A172 (cell line): Measurements from ENCODE around the gene TRMT11. TPM values are rescaled to one million over a fixed set of nuclear protein-coding genes. Genes with fewer than 3 reads are reported as not detected.
A peak's percentile ranks its signal among the peaks of the same experiment; 100 is the strongest.
"Not testable (repeated sequence)": the region's sequence is repeated elsewhere in the genome, so short reads cannot be mapped to it uniquely, and the experiment has no call there.

Source experiments
- DNase-seq: peaks from one replicate; pipeline ENCODE4 v3.0.0-alpha.2; 2015; ENCODE audit warnings: low spot score
- total RNA-seq: library from RNA; depleted of rRNA; stranded (reverse); fragments of >200 nt; shearing (Covaris generic); gene quantifications from 2 replicates; pipeline ENCODE4 v1.2.3, GENCODE V29; 2014; rRNA removed

The TRMT11 gene
- total RNA-seq, result 41.2 and 49.2 TPM in 2 replicates

GRCh38 chr6:125986301-125987025 lies at the start of gene TRMT11:
Gene TRMT11 (plus strand): TSS chr6:125986540. CDS start chr6:125986551, 11 bp downstream.
- peak; percentile 73 for DNase-seq

- no peak for DNase-seq
Observed at GRCh38 chr6:125939026-125939425, 47.3 kb upstream of the TRMT11 start.

GRCh38 chr6:125939791-125940190 lies 46.5 kb upstream of the TRMT11 start:
- DNase-seq, result no peak

GRCh38 chr6:125940247-125941041 lies 45.9 kb upstream of the TRMT11 start:
- peak; percentile 10 for DNase-seq

GRCh38 chr6:125942672-125943527 lies 43.4 kb upstream of the TRMT11 start:
- peak; percentile 48 for DNase-seq

- DNase-seq, result no peak
Observed at GRCh38 chr6:125943528-125944433, 42.6 kb upstream of the TRMT11 start.

GRCh38 chr6:125944434-125944816 lies 41.9 kb upstream of the TRMT11 start:
- DNase-seq, result peak; percentile 40

- DNase-seq, result no peak
Observed at GRCh38 chr6:125944896-125945295, 41.4 kb upstream of the TRMT11 start.

GRCh38 chr6:125945378-125946141 lies 40.8 kb upstream of the TRMT11 start:
- peak; percentile 60 for DNase-seq

GRCh38 chr6:125947615-125948014 lies 38.7 kb upstream of the TRMT11 start:
- DNase-seq, result peak; percentile 71

GRCh38 chr6:125948455-125948854 lies 37.9 kb upstream of the TRMT11 start:
- DNase-seq, result no peak

GRCh38 chr6:125949069-125949468 lies 37.3 kb upstream of the TRMT11 start:
- DNase-seq, result no peak

- peak; percentile 60 for DNase-seq
Observed at GRCh38 chr6:125950293-125950692, 36.0 kb upstream of the TRMT11 start.

- DNase-seq, result not testable (repeated sequence)
Observed at GRCh38 chr6:125950716-125951115, 35.6 kb upstream of the TRMT11 start.

- no peak for DNase-seq
Observed at GRCh38 chr6:125951323-125951722, 35.0 kb upstream of the TRMT11 start.

GRCh38 chr6:125952764-125953501 lies 33.4 kb upstream of the TRMT11 start:
- DNase-seq, result no peak

GRCh38 chr6:125953502-125953875 lies 32.9 kb upstream of the TRMT11 start:
- DNase-seq, result no peak

GRCh38 chr6:125954735-125955339 lies 31.5 kb upstream of the TRMT11 start:
- DNase-seq, result no peak

GRCh38 chr6:125955973-125956372 lies 30.4 kb upstream of the TRMT11 start:
- DNase-seq, result no peak
